ENCODE measurements around the gene TRAF2. TPM values are rescaled to one million over a fixed set of nuclear protein-coding genes. Genes with fewer than 3 reads are reported as not detected.

TRAF2 gene
- total RNA-seq, 2 donors from 2014 or later = 5.2 to 30.7 TPM

DNA sequence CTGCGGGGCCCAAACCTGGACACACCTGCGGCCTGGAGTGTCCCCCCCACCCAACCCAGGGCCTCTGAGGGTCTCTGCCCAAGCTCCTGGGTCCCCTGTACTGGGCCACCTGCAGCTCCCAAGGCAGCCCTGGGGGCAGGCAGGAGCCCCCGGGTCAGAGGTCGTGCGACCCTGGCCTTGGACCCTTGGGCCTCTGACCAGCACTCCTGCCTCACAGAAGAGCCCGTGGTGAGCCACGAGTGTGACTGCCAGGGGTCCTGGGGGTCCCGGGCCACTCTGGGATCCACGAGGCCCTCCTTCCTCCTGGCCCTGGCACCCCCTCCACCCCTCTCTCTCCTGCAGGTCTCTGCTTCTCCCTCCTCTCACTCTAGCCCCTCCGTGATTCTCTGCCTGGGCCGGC lies 86.0 kb downstream of the TRAF2 start:
- Histone ChIP-seq H3K27ac (no peak overlapping the region), H3K4me3 (no peak overlapping the region), H3K36me3 (replicated peaks in 1 of 2; ENCODE audit: insufficient read depth in 1 of 2, low read depth in 2 of 2) (no peaks in the 10 kb centered on the region), H3K27me3 (no peaks in the 10 kb centered on the region), H3K9me3 (no peaks in the 10 kb centered on the region), H3K4me1 (no peaks in the 10 kb centered on the region)
- intact Hi-C loops (cut with DNase I) = no loop called here
- DNase-seq (no peak), ATAC-seq (no peak)
- TF ChIP-seq POLR2A (IDR thresholded peaks at IDR 0.05) = no peak
- TF ChIP-seq, protein P1, sequence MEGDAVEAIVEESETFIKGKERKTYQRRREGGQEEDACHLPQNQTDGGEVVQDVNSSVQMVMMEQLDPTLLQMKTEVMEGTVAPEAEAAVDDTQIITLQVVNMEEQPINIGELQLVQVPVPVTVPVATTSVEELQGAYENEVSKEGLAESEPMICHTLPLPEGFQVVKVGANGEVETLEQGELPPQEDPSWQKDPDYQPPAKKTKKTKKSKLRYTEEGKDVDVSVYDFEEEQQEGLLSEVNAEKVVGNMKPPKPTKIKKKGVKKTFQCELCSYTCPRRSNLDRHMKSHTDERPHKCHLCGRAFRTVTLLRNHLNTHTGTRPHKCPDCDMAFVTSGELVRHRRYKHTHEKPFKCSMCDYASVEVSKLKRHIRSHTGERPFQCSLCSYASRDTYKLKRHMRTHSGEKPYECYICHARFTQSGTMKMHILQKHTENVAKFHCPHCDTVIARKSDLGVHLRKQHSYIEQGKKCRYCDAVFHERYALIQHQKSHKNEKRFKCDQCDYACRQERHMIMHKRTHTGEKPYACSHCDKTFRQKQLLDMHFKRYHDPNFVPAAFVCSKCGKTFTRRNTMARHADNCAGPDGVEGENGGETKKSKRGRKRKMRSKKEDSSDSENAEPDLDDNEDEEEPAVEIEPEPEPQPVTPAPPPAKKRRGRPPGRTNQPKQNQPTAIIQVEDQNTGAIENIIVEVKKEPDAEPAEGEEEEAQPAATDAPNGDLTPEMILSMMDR (IDR thresholded peaks at IDR 0.05) = no peak
- 70 to 83% methylated on average over 7 to 11 of the region's 11 CpGs for WGBS, 2 donors

DNA sequence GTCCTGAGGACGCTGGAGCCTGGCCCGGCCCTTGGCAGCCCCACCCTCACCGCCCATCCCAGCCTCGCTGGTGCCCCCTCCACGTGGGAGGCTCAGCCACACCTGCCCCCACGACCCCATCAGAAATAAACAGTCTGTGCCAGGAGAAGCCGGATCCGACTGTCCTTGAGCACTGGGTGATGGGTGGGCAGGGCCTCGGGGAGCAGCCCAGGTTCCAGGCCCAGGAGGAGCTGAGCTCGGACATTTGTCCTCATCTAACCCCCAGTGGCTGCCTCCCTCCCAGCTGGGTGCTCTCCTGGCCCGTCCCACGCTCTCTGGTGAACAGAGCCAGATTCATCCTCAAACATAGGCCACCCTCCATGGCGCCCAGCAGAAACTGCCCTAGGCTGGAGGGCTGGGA lies 86.4 kb downstream of the TRAF2 start:
- intact Hi-C loops (cut with DNase I) = no loop called here
- ATAC-seq (no peak), DNase-seq (no peak)
- no peaks in the 10 kb centered on the region for H3K9me3 ChIP-seq
- H3K27me3 ChIP-seq = no peaks in the 10 kb centered on the region
- H3K36me3 ChIP-seq (replicated peaks in 1 of 2; ENCODE audit: insufficient read depth in 1 of 2, low read depth in 2 of 2) = no peaks in the 10 kb centered on the region
- H3K4me1 ChIP-seq = peaks cover 2% of the 10 kb centered on the region
- 52 to 64% methylated on average over 3 to 13 of the region's 13 CpGs for WGBS, 2 donors
- TF ChIP-seq, protein P1 (IDR thresholded peaks at IDR 0.05) = no peak
- no peak for TF ChIP-seq POLR2A (IDR thresholded peaks at IDR 0.05)
- H3K27ac ChIP-seq = no peak overlapping the region
- no peak overlapping the region for H3K4me3 ChIP-seq

DNA sequence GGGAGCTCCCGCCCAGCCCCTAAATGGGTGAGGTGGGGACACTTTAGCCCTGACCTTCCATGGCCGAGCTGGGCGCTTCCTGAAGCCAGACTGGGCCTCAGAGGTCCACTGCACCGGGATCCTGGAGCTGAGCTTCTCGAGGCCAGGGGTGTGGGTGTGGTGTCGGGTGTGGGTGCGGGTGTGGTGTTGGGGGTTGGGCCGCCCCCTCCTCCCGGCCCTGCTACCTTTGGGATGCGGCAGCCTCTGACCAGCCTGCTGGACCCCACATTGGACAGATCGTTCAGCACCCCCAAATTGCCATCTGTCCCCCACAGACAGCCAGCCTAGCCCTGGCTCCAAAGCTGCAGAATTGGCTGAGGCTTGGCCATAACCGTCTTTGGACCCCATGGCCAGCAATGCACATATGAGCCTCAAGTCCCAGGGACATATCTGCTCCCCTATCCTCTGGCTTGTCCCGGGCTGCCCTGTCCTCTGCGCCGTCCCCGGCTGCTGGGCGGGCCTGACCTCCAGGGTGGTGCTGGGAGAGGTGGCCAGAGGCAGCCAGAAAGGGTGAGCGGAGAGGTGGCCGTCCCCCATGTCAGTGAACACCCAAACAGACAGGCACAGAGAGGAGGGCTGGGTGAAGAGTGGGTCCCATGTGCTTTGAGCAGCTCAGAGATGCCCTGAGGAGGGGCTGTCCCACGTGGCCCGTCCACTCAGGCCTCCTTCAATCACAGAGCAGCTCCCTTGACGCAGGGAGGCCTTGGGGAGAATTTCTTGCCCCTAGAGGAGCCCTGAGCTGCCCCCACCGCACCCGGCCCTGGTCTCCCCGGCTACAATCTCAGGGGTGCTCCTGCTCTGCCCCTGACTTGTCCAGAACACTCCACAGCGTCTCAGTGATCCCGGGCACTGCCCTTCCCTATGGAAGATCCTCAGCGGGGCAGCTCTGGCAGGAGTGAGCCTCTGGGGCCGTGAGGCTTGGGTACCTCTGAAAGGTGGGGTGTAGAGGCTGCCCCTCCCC lies 87.6 kb downstream of the TRAF2 start:
- TF ChIP-seq, protein P1 (IDR thresholded peaks at IDR 0.05) = no peak
- TF ChIP-seq POLR2A (IDR thresholded peaks at IDR 0.05) = no peak
- H3K4me1 ChIP-seq = peaks cover 6% of the 10 kb centered on the region
- H3K27ac ChIP-seq = no peak overlapping the region
- intact Hi-C loops (cut with DNase I) = no loop called here
- 86 to 87% methylated on average over 13 to 25 of the region's 29 CpGs for WGBS, 2 donors
- no peak for DNase-seq
- no peaks in the 10 kb centered on the region for H3K36me3 ChIP-seq (replicated peaks in 1 of 2; ENCODE audit: insufficient read depth in 1 of 2, low read depth in 2 of 2)
- no peaks in the 10 kb centered on the region for H3K9me3 ChIP-seq
- ATAC-seq = no peak
- no peak overlapping the region for H3K4me3 ChIP-seq
- no peaks in the 10 kb centered on the region for H3K27me3 ChIP-seq

DNA sequence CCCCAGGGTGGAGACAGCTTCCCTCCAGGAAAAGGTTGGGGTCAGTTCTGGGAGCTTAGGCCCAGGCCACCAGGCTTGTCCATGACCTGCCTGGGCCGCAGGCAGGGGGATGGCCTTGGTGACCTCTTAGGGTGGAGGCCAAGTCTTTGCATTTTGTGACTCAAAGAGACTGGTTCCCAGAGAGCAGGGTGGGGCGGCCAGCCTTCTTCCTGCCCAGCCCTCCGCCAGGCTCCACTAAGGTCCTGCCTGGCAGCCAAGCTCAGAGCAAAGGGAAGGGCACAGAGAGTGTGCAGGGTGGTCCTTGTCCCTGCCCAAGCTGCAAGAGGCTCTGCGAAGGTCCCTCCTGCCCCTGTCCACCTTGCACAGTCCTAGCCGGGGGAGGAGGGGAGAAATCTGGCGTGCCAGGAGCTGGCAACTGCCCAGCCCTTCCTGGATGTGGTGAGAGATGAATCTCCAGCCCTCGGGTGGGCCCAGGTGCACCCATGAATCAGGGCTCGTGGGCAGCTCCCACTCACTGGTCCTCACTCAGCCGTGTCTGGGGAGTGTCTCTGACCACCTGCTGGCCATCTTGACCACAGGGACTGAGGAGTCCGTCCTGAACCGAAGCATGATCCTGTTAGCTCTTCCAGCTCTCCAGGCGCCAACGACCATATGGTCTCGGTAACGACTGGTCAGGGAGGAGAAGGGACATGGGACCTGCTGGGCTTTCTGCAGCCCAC lies 88.7 kb downstream of the TRAF2 start:
- DNase-seq (no peak), ATAC-seq (no peak)
- H3K27ac ChIP-seq = no peak overlapping the region
- H3K4me3 ChIP-seq = no peak overlapping the region
- peaks cover 6% of the 10 kb centered on the region for H3K4me1 ChIP-seq
- 68 to 88% methylated on average over 10 to 15 of the region's 15 CpGs for WGBS, 2 donors
- TF ChIP-seq POLR2A (IDR thresholded peaks at IDR 0.05) = no peak
- TF ChIP-seq, protein P1 (IDR thresholded peaks at IDR 0.05) = no peak
- no peaks in the 10 kb centered on the region for H3K36me3 ChIP-seq (replicated peaks in 1 of 2; ENCODE audit: insufficient read depth in 1 of 2, low read depth in 2 of 2)
- intact Hi-C loops (cut with DNase I) = no loop called here
- no peaks in the 10 kb centered on the region for H3K27me3 ChIP-seq
- no peaks in the 10 kb centered on the region for H3K9me3 ChIP-seq
